Smooth muscle cell (in vitro differentiated cells): ENCODE results near the gene MINPP1. TPM values are rescaled to one million over a fixed set of nuclear protein-coding genes. Genes with fewer than 3 reads are reported as not detected.
"Not testable (repeated sequence)": the region's sequence is repeated elsewhere in the genome, so short reads cannot be mapped to it uniquely, and the experiment has no call there.

ENCODE experiments used
- DNase-seq: peaks from one replicate; lab custom pipeline; 2025; ENCODE audit not compliant: unreplicated experiment; lab: John Stamatoyannopoulos, UW
- H2AFZ ChIP-seq: fragments of 200-600 bp; sonication (generic); 2 replicates; pipeline ENCODE4 v1.6.0; 2016; ENCODE audit warnings: antibody characterized with exemption, low read depth, mild to moderate bottlenecking
- H3F3A ChIP-seq: fragments of 200-600 bp; sonication (generic); 2 replicates; pipeline ENCODE4 v1.6.0; 2017; ENCODE audit warnings: antibody characterized with exemption, low read depth
- H3K27ac ChIP-seq: fragments of 200-600 bp; sonication (generic); 2 replicates; pipeline ENCODE4 v1.5.1; 2016; ENCODE audit warnings: low read depth, mild to moderate bottlenecking
- H3K27me3 ChIP-seq: fragments of 200-600 bp; sonication (generic); 2 replicates; pipeline ENCODE4 v1.6.1; 2016; ENCODE audit warnings: low read depth, mild to moderate bottlenecking
- H3K36me3 ChIP-seq: fragments of 200-600 bp; sonication (generic); 2 replicates; pipeline ENCODE4 v1.5.1; 2016; ENCODE audit warnings: low read depth
- H3K4me1 ChIP-seq: fragments of 200-600 bp; sonication (generic); 2 replicates; pipeline ENCODE4 v1.5.1; 2016; ENCODE audit warnings: low read depth
- H3K4me2 ChIP-seq: fragments of 200-600 bp; sonication (generic); 2 replicates; pipeline ENCODE4 v1.6.0; 2016; ENCODE audit warnings: mild to moderate bottlenecking
- H3K4me3 ChIP-seq: fragments of 200-600 bp; sonication (generic); 2 replicates; pipeline ENCODE4 v1.5.1; 2016; ENCODE audit warnings: mild to moderate bottlenecking
- H3K79me2 ChIP-seq: fragments of 200-600 bp; sonication (generic); 2 replicates; pipeline ENCODE4 v1.6.0; 2016; ENCODE audit warnings: low read depth, mild to moderate bottlenecking
- H3K9ac ChIP-seq: fragments of 200-600 bp; sonication (generic); 2 replicates; pipeline ENCODE4 v1.6.0; 2016; ENCODE audit warnings: low read depth
- H3K9me3 ChIP-seq: fragments of 200-600 bp; sonication (generic); replicated peaks from 2 replicates; pipeline ENCODE4 v1.5.1; 2016; ENCODE audit warnings: low read depth
- H4K20me1 ChIP-seq: fragments of 200-600 bp; sonication (generic); 2 replicates; pipeline ENCODE4 v1.6.0; 2016; ENCODE audit warnings: low read depth
- WGBS: methylation state at CpG from one replicate; pipeline ENCODE4 v1.1.7; 2016; ENCODE audit warnings: low lambda C conversion rate; 5-methylcytosine and 5-hydroxymethylcytosine counted together
- polyA plus RNA-seq: library from polyadenylated mRNA; unstranded; fragments of >200 nt; fragmentation: Nextera tagmentation; extraction: Ambion mirVana; gene quantifications from 2 replicates; pipeline ENCODE4 v1.2.1, GENCODE V29; 2016
- total RNA-seq: library from RNA; depleted of rRNA; stranded (reverse); fragments of >200 nt; gene quantifications from 2 replicates; pipeline ENCODE4 v1.2.3, GENCODE V29; 2014
- TF ChIP-seq, protein P1 (sequence below): fragments of 200-600 bp; sonication (generic); IDR thresholded peaks from 2 replicates; pipeline ENCODE4 v1.5.1; 2017; ENCODE audit warnings: borderline replicate concordance, mild to moderate bottlenecking, antibody characterized with exemption; ENCODE audit not compliant: insufficient read depth, poor library complexity, severe bottlenecking

MINPP1 gene
- total and polyA plus RNA-seq, 2 experiments from 2014 or later = 24.5 to 31.7 TPM

GRCh38 chr10:87495446-87495845 lies 9.2 kb upstream of the MINPP1 start:
- H2AFZ ChIP-seq, H3K27me3 ChIP-seq, H3K79me2 ChIP-seq, H3K4me3 ChIP-seq, H3K4me1 ChIP-seq, H3K9ac ChIP-seq, H3K27ac ChIP-seq, H3K36me3 ChIP-seq, DNase-seq, H3K9me3 ChIP-seq, H3K4me2 ChIP-seq, H3F3A ChIP-seq, H4K20me1 ChIP-seq: not testable (repeated sequence)
- 24% methylated on average over 5 of the region's 5 CpGs for WGBS

- 93% methylated on average over 2 of the region's 2 CpGs for WGBS
- not testable (repeated sequence) for H3K27ac ChIP-seq, H3K9ac ChIP-seq
Observed at GRCh38 chr10:87497386-87497785, 7.3 kb upstream of the MINPP1 start.

GRCh38 chr10:87498106-87498789 lies 6.4 kb upstream of the MINPP1 start:
- H3K79me2 ChIP-seq, H3K27me3 ChIP-seq, H3F3A ChIP-seq, H3K9me3 ChIP-seq, H3K9ac ChIP-seq, H3K4me1 ChIP-seq, H4K20me1 ChIP-seq, H2AFZ ChIP-seq, H3K4me3 ChIP-seq, H3K4me2 ChIP-seq, H3K36me3 ChIP-seq, DNase-seq, H3K27ac ChIP-seq: not testable (repeated sequence)
- 46% methylated on average over 3 of the region's 4 CpGs for WGBS

More at GRCh38 chr10:87497386-87497785, 7.3 kb upstream of the MINPP1 start:
- H3K4me2 ChIP-seq, H3F3A ChIP-seq, H3K27me3 ChIP-seq, H3K4me1 ChIP-seq, H3K9me3 ChIP-seq, H3K79me2 ChIP-seq, H4K20me1 ChIP-seq, H3K36me3 ChIP-seq, DNase-seq, H2AFZ ChIP-seq, H3K4me3 ChIP-seq: not testable (repeated sequence)

DNA sequence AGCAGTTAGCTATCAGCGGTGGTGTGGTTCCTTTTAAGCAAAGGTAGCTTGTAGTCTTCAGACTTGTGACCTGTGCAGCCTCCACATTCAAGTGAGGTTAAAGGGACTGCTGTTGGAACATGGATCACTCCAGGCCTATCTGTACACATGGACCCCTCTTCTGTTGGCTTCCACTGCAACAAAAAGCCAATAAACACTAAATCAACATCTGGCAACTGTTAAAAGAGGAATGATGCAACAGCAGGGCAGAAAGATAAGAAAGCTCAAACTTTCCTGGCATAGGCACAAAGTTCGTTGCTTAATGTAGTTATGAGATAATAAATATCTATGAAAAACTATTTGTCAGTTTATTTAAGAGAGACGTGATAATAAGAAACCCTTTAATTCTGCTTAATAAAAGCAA lies 4.0 kb upstream of the MINPP1 start:
- Histone ChIP-seq H2AFZ (no peak overlapping the region), H4K20me1 (peaks cover 3% of the 10 kb centered on the region), H3K9ac (no peak overlapping the region), H3K27ac (no peak overlapping the region), H3K79me2 (peaks cover 5% of the 10 kb centered on the region), H3K36me3 (no peaks in the 10 kb centered on the region), H3K4me3 (no peak overlapping the region), H3K27me3 (no peaks in the 10 kb centered on the region), H3K4me1 (peaks cover 11% of the 10 kb centered on the region), H3K9me3 (no peaks in the 10 kb centered on the region), H3K4me2 (peak overlapping the region; percentile 10), H3F3A (no peaks in the 10 kb centered on the region)
- no peak for DNase-seq
- 42% methylated on average over 3 of the region's 3 CpGs for WGBS
- TF ChIP-seq, protein P1, sequence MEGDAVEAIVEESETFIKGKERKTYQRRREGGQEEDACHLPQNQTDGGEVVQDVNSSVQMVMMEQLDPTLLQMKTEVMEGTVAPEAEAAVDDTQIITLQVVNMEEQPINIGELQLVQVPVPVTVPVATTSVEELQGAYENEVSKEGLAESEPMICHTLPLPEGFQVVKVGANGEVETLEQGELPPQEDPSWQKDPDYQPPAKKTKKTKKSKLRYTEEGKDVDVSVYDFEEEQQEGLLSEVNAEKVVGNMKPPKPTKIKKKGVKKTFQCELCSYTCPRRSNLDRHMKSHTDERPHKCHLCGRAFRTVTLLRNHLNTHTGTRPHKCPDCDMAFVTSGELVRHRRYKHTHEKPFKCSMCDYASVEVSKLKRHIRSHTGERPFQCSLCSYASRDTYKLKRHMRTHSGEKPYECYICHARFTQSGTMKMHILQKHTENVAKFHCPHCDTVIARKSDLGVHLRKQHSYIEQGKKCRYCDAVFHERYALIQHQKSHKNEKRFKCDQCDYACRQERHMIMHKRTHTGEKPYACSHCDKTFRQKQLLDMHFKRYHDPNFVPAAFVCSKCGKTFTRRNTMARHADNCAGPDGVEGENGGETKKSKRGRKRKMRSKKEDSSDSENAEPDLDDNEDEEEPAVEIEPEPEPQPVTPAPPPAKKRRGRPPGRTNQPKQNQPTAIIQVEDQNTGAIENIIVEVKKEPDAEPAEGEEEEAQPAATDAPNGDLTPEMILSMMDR = no peak

DNA sequence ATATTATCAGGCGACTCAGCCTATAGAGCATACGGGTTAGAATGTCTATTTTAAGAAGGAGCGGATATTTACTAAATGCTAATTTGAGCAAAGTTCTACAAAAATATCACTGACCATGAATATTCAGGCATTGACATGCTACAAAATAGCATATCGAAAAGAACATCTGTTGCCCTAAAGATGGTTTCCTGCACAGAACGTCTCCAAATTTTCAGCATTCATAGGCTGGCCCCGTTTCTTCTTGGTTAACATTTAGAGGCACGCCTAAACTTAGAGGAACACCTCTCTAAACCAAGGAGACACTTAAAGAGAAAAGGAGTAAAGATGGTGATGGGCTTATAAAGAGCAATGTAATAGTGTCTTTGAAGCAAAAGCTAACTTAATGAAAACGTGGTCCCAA lies 1.3 kb upstream of the MINPP1 start:
- Histone ChIP-seq H2AFZ (no peak overlapping the region), H3K27ac (peak overlapping the region; percentile 99), H3K9ac (peak overlapping the region; percentile 96), H3K27me3 (no peaks in the 10 kb centered on the region), H3K4me2 (peak overlapping the region; percentile 93), H3F3A (no peaks in the 10 kb centered on the region), H3K9me3 (no peaks in the 10 kb centered on the region), H3K4me1 (peaks cover 35% of the 10 kb centered on the region), H3K36me3 (no peaks in the 10 kb centered on the region), H3K4me3 (peak overlapping the region; percentile 73), H3K79me2 (peaks cover 32% of the 10 kb centered on the region), H4K20me1 (peaks cover 27% of the 10 kb centered on the region)
- DNase-seq = no peak
- TF ChIP-seq, protein P1 = no peak
- WGBS = 96% methylated on average over 8 of the region's 8 CpGs
